HG02678 (cell line): Measurements from ENCODE around the gene KLK6.
"Not testable (repeated sequence)": the region's sequence is repeated elsewhere in the genome, so short reads cannot be mapped to it uniquely, and the experiment has no call there.

Experiments
- ATAC-seq: cut with Tn5 transposase; IDR thresholded peaks from one replicate; pipeline ENCODE4 v1.9.1; 2021; ENCODE audit warnings: mild to moderate bottlenecking, moderate library complexity; ENCODE audit not compliant: unreplicated experiment

KLK6 gene

DNA sequence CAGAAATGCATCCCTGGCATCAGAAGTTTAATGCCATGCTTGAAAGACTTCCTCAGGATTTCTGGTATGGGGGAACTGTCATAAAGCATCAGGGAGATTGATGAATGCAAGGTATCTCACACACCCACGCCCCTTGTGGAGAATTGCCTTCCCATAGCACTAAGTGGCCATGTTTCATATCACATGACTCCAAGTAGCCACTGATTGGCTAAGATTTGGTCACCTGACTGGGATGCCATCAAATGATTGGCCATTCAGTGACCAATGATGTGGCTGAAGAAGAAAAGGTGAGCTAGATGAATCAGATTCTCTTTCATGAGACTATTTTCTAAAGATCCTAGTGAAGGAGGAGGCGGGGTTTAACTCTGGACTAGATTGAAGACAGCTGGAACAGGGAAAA is 24.7 kb upstream of the KLK6 start:
- no peak for ATAC-seq

DNA sequence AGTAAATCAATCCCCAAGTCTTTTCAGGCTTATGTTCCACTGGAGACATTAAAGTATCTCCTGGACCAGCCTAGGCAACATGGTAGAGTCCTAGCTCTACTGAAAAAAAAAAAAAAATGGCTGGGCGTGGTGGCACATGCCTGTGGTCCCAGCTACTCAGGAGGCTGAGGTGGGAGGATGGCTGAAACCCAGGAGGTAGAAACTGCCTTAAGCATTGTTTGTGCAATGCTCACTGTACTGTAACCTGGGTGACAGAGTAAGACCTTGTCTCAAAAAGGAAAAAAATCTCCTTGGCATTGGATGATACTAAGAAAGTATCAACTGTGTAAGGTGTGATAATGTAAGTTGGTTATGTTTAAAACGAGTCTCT is 23.3 kb upstream of the KLK6 start:
- ATAC-seq: no peak

DNA sequence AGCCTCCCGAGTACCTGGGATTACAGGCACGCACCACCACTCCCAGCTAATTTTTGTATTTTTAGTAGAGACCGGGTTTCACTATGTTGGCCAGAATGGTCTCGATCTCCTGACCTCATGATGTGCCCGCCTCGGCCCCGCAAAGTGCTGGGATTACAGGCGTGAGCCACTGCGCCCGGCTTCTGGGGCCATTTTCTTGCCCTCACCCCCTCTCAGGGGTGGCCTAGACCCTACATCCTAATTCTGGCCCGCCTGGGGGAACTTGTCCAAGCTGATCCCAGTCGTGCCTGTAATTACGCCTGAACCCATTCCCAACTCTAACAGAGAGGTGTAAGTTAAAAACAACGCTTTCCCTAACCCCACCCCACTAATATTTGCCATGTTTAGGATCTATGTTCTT is 15.0 kb upstream of the KLK6 start:
- not testable (repeated sequence) for ATAC-seq

DNA sequence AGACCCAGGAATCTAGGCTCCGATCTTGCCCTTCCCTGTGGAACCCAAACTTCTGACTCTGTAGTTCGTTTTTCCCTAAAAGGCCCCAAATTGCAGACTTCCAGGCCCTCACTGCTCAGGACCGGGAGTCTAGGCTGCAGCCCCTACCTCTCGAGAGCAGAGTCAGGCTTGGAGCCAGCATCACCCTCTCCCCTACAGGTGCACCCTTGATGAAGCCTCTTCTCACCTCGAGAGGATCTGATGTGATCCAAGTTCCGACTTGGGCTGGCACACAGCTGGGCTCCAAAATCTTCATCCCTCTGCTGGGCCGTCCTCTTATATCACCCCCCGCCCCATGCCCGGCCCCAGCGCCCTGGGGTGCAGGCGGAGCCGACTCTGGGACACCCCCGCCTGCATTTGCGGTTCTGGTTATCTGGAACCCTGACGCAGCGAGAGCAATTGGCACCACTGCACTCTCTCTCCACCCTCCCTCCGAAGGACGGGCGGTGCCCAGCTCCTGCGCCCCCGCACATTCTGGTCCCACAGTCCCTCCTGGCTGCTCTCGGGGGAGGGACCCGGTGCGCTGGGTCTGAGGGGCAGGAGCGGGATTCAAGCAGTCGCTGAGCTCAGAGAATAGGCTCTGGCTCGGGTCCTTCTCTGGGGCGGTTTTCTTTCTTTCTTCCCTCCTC is 14.4 kb upstream of the KLK6 start, which contains the start of gene KLK7:
Gene KLK7, minus strand, starts transcription at position 293 of the 668 bp plus-strand sequence. CDS start 1,518 bp downstream, outside the sequence.
- no peak for ATAC-seq

DNA sequence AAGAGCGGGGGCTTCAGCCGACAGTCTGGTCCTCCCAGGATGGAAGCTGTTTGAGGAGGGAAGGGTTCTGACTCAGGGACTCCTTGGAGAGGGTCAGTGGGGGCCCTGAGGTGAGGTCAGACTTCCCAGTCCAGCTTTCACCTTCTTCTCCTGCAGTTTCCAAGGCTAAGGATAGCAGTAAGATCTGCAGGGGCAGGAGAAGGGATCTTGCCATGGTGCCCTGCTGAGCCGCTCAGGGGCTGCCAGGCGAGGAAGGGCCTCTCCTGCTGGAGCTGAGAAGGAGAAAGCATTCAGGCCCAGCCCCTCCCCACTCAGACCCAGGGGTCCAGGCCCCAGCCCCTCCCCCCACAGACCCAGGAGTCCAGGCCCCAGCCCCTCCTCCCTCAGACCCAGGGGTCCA is 12.8 kb upstream of the KLK6 start:
- no peak for ATAC-seq

DNA sequence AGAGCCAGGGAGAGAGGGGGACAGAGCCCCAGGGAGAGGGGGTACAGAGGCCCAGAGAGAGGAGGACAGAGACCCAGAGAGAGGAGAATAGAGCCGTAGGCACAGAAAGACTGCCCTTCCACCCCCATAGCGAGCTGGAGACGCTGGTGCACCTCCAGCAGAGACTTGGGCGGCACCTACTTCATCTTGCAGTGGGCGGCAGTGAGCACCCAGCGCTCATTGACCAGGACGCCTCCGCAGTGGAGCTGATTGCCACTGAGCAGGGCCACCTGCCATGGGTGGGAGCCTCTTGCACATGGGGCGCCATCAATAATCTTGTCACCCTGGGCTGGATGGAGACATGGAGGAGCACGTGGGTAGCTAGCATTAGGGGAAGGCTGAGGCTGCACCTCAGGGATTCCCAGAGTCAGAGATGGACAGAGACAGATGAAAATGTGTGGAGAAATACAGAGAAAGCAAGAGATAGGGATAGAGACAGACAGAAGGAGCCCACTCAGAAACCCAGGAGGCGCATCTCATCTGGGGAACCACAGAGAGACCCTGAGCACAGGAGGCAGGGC is 12.3 kb upstream of the KLK6 start:
- no peak for ATAC-seq

DNA sequence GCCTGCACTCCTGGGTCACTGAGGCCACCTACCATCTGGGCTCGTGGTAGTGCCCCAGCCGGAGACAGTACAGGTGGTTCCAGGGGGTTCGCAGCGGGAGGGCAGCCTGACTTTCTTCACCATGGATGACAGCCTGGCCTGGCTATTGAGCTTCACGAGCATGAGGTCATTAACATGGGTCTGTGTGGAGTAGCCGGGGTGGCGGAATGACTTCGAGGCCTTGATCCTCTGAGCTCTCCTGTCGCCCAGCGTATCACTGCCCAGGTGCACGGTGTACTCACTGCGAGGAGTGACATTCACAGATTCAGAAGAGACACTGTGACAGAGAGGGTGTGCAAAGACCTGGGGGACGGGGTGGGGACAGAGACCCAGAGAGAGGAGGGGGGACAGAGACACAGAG is 10.8 kb upstream of the KLK6 start:
- ATAC-seq: no peak

DNA sequence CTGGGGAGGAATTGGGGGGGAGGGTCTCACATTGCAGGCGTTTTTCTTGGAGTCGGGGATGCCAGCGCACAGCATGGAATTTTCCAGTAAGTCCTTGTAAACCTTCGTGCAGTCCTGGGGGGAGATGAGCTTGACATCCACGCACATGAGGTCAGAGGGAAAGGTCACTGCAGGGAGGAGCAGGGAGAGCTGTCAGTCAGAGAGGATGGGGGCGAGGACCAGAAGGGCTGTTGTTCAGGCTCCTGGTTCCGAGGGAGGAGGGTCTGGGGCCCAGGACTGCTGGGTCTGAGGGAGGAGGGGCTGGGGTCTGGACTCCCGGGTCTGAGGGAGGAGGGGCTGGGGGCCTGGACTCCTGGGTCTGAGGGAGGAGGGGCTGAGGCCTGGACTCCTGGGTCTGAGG is 10.4 kb upstream of the KLK6 start:
- ATAC-seq: no peak

DNA sequence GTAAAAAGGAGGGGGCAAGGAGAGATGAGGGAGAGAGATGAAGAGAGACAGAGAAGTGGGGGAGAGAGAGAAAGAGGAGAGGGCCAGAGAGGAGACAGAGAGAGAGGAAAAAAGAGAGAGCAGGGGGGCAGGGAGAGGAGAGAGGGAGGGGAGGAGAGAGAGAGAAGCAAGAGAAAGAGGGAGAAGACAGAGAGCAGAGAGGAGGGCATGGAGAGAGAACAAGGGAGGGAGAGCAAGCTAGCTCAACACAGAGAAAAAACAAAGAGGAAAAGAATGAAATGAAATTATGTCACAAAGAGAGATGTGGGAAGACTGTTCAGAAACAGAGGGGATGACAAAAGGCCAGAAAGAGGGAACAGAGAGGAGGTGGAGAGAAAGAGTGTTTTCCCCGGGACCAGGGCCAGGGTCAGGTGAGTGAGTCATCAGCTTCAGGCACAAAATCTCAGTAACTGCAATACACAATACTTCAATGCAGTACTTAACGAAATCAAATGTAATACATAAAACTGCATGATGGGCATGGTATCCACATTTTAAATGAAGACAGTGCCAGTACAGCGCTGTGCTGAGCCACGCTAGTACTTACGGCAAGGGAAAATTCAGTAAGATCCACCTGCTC is 9.5 kb upstream of the KLK6 start:
- no peak for ATAC-seq

DNA sequence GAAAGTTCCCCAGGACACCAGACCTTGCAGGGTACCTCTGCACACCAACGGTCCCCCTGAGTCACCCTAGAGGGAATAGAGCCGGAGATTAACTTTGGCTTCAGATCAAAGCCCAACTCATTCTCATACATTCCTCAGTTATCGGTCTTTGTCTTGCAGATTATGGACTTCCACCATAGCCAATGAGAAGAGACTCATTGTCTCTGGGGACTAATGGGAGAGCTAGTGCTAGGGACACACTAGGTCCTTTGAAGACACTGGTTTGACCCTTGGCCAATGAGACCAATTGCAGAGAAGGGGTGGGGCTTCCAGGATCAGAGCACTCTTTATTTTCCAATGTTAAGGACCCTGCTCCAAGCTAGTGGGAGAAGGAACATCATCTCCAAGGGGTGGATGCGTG is 8.2 kb upstream of the KLK6 start:
- no peak for ATAC-seq

DNA sequence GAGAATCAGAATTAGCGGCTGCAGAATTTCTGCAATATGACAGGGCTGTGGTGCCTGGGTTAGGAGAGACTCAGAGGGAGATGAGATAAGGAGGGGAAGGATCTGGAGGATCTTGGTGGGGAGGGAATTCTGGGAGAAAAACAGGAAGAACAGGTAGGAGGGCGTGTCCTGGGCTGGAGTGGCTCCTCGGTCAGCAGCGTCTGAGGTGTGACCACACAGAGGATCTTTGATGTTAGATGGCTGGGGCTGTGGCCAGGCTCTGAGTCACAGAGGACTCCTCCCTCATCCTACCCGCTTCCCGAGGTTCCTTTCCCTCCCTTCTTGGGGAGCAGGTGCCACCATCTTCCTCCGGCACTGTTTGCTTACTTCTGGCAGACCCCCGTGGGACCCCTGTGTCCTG is 6.4 kb upstream of the KLK6 start:
- ATAC-seq: no peak

DNA sequence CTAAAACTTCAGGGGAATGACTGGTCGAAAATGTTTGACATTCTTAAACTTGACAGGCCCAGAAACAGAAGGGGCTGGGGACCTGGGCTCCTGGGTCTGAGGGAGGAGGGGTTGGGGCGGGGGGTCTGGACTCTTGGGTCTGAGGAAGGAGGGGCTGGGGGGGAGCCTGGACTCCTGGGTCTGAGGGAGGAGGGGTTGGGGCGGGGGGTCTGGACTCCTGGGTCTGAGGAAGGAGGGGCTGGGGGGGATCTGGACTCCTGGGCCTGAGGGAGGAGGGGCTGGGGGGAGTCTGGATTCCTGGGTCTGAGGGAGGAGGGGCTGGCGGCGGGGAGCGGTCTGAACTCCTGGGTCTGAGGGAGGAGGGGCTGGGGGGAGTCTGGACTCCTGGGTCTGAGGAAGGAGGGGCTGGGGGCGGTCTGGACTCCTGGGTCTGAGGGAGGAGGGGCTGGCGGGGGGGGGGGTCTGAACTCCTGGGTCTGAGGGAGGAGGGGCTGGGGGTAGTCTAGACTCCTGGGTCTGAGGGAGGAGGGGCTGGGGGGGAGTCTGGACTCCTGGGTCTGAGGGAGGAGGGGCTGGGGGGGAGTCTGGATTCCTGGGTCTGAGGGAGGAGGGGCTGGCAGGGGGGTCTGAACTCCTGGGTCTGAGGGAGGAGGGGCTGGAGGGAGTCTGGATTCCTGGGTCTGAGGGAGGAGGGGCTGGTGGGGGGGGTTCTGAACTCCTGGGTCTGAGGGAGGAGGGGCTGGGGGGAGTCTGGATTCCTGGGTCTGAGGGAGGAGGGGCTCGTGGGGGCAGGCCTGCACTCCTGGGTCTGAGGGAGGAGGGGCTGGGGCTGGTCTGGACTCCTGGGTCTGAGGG is 5.5 kb upstream of the KLK6 start:
- no peak for ATAC-seq

DNA sequence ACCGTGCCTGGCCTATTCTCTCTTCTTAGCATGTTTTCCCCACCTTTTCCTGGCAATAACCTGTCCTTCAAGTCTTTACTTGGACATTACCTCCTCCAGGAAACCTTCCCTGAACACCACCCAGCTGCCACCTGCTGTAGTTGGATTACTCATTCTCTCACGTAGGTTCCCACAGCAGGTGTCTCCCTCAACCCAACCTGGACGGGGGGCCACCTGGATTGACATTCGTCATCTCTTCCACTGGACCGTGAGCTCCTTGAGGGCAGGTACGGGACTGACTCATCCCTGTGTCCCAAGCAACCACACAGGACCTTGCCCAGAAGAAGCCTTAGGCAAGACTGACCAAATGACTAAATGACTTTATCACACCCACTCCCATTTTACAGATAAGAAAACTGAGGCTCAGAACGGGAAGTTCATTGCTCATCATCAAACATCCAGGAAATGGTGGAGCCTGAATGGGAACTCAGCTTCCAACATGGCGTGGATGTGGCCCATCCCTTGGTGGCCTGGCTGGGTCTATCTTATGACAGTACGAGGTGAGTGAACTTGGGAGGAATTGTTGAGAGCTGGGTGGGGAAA is 3.5 kb upstream of the KLK6 start:
- no peak for ATAC-seq

DNA sequence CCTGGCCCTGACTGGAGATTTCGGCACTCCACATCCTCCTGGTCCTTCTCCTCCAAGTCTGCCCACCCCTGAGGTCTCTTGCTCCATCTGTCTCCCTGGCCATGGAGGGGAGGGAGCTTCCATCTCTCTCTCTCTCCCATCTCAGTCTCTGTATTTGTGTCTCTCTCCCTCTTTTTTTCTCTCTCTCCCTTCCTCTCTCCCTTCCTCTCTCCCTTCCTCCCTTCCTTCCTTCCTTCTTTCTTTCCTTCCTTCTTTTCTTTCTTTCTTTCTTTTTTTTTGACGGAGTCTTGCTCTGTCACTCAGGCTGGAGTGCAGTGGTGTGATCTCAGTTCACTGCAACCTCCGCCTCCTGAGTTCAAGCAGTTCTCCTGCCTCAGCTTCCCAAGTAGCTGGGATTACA is 419 bp upstream of the KLK6 start:
- ATAC-seq: not testable (repeated sequence)

DNA sequence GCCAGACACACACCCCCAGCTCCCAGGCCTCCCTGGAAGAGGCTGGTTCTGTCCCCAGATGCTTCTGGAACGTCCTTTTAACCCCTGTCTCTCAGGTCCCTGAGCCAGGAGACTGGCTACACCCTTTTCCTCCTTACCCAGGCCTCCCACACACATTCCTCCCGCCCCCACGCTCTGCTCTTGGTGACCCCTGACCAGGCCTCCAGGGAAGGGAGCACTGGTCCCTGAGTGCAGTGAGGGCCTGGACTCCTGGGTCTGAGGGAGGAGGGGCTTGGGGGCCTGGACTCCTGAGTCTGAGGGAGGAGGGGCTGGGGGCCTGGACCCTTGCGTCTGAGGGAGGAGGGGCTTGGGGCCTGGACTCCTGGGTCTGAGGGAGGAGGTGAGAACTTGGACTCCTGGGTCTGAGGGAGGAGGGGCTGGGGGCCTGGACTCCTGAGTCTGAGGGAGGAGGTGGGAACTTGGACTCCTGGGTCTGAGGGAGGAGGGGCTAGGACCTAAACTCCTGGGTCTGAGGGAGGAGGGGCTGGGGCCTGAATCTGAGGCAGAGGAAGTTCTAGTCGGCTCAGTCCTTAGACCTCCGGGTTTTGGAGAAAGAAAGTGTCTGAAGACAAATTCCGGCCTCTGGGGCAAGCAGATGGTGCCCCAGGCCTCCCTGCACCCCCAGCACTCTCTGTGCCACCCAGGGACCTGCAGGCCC is 527 bp downstream of the KLK6 start:
- no peak for ATAC-seq

DNA sequence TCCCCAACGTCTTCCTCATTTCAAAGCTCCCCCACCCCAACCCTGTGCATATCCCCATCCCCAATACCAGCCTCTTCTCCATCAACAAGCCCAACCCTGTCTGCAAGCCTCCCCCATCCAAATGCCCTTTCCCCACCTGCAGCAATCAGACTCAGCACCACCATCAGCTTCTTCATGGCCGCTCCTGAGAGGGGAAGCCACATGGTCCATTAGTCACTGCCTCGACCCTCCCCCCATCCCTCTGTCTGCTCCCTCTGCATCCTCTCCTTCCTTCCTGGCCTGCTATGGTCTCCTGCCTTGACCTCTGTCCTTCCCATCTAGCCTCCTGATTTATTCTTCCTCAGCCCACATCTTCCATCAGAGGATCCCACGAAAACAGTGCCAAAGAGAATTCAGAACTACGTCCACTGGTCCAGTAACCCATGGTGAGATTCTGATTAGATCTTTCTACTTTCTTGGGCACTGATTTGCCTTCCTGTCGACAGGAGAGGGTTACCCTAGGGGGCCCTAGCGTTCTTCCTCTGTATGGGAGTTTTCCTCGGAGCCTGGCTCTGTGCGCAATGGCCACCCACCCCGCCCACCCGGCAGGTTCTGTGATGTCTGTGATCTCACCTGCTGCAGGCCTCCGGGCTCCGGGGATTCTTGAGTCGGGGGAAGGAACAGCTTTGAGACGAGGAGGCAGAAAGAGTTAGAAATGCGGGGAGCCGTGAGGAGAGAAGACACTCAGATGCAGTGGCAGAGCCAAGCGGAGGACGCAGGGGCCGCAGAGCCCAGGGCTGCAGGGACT is 1.3 kb downstream of the KLK6 start:
- no peak for ATAC-seq

DNA sequence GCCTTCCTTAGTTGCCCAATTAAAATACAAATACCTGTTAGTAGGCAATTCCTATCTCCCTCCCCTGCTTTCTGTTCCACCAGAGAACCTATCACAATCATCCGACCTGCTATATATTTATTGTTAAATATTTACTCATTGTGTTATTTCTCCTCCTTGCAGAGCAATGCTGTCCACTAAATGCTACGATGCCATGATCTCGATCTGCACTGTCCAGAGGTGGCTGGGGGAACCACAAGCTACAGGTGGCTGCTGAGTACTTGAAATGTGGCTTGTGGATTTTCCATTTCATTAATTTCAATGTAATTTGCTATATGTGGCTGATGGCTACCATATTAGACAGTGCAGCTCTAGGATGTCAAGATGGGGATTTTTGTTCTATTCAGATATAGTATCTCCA is 5.1 kb downstream of the KLK6 start:
- ATAC-seq: no peak

DNA sequence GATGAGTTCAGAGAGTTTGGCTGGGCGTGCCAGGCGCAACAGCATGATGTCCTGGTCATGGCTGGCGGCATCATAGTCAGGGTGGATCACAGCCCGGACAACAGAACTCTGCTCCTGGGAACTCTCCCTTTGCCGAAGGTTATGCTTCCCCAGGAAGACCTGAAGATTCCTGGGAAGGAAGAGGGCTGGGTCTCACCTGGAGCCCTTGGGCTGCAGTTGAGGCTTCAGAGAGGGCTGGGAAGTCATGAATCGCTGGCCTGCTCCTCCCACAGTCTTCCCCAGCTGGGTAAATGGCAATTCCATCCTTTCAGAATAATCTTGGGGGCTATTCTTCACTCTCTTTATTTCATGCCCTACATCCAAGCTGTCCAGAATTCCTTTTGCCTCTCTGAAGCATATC is 6.0 kb downstream of the KLK6 start:
- ATAC-seq: no peak

DNA sequence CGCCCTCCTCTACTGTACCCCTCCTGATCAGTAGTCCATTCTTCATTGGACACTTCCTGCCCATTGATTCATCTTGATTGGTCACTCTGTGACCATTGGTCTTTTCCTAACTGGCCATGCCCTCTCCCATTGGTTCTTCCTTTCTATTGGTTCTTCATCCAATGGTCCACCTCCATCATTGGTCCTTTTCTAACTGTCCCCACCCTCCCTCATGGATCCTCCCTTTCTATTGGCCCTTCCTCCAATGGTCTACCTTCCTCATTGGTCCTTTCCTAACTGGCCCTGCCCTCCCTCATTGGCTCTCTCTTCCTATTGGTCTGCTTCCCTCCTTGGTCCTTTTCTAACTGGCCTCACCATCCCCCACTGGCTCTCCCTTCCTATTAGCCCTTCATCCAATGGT is 7.1 kb downstream of the KLK6 start:
- ATAC-seq: no peak
